RWPE1 (cell line): ENCODE measurements around the gene GSAP.

Source experiments
- CTCF ChIA-PET: fragments of 350-600 bp; sonication (Branson Sonifier 250); formaldehyde crosslinking; extraction: SDS; loops from one replicate; lab custom pipeline; 2021; lab: Yijun Ruan, JAX
- POLR2A ChIA-PET: fragments of 400-600 bp; formaldehyde crosslinking; extraction: SDS; loops from one replicate; lab custom pipeline; 2020; ENCODE audit warnings: antibody characterized with exemption; ENCODE audit not compliant: low non-redundant PET; lab: Yijun Ruan, JAX
- DNase-seq: peaks from one replicate; pipeline ENCODE4 v3.0.0; 2012; ENCODE audit warnings: low spot score
- H3K27ac ChIP-seq: fragments of 450-650 bp; 2 replicates; pipeline ENCODE4 v1.5.1; 2017
- TF ChIP-seq, protein P1 (sequence below): fragments of 450-650 bp; conservative IDR thresholded peaks from 2 replicates; pipeline ENCODE4 v1.5.1; 2017; ENCODE audit warnings: low read depth, mild to moderate bottlenecking

Gene GSAP

DNA sequence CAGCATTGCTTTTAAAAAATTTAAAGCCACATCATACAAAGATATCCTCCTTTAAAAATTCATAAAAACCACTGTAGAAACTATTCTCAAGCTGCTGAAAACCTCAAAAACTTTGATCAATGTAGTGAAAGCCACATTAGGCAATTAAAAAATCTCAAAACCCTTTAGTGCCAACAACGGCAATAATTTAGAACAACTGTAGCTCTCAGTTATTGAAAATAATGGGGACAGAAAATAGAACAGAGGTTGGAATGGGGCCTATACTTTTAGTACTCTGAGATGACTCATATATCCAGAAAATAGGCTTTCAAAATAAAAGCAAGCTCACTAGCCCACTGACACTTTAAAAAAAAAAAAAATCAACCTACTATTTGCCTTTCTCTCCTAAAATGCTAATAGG, 87.5 kb downstream of the GSAP start:
- ChIA-PET POLR2A (no interaction called here), CTCF (no interaction called here)
- no peak for DNase-seq
- TF ChIP-seq, protein P1, sequence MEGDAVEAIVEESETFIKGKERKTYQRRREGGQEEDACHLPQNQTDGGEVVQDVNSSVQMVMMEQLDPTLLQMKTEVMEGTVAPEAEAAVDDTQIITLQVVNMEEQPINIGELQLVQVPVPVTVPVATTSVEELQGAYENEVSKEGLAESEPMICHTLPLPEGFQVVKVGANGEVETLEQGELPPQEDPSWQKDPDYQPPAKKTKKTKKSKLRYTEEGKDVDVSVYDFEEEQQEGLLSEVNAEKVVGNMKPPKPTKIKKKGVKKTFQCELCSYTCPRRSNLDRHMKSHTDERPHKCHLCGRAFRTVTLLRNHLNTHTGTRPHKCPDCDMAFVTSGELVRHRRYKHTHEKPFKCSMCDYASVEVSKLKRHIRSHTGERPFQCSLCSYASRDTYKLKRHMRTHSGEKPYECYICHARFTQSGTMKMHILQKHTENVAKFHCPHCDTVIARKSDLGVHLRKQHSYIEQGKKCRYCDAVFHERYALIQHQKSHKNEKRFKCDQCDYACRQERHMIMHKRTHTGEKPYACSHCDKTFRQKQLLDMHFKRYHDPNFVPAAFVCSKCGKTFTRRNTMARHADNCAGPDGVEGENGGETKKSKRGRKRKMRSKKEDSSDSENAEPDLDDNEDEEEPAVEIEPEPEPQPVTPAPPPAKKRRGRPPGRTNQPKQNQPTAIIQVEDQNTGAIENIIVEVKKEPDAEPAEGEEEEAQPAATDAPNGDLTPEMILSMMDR: no peak
- H3K27ac ChIP-seq: peak overlapping the region; percentile 57; the same call in 1 of the 2 replicates

DNA sequence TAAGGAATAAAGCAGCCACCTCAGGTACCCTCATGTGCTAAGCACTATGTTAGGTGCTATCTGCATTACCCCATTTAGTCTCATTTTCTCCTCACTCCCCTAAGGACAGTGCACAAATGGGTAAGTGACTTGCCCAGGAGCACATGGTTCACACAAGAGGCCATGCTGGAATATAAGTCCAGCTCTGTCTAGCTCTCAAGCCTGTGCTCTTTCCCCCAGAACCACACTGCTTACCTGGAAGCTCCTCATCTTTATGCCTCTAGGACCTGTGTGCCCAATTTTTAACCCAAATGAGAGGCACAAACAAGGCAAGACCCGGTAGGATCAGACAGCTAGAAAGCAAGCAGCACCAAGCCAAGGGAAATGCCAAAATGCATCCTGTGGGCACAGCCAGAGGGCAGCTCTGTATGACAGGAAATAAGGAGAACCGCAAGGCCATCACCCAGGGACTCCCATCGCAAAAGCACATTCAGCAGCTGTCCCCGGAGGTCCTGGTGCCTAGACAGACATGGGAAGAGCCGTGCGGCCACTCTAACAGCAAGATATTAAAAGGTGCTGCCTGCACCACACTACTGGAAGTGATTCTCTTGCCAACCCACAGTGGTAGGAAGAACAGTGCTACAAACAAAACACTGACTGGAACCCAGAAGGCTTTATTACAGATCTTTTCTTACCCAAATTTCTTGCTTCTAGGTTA, 88.1 kb downstream of the GSAP start:
- peak overlapping the region; percentile 57 for H3K27ac ChIP-seq
- POLR2A ChIA-PET: no interaction called here
- TF ChIP-seq, protein P1: no peak
- no peak for DNase-seq
- CTCF ChIA-PET: interaction anchor here (1.1 kb wide), 1 partner anchor 10 kb away, joined by 3 read pairs; no protein-coding TSS in a partner anchor

DNA sequence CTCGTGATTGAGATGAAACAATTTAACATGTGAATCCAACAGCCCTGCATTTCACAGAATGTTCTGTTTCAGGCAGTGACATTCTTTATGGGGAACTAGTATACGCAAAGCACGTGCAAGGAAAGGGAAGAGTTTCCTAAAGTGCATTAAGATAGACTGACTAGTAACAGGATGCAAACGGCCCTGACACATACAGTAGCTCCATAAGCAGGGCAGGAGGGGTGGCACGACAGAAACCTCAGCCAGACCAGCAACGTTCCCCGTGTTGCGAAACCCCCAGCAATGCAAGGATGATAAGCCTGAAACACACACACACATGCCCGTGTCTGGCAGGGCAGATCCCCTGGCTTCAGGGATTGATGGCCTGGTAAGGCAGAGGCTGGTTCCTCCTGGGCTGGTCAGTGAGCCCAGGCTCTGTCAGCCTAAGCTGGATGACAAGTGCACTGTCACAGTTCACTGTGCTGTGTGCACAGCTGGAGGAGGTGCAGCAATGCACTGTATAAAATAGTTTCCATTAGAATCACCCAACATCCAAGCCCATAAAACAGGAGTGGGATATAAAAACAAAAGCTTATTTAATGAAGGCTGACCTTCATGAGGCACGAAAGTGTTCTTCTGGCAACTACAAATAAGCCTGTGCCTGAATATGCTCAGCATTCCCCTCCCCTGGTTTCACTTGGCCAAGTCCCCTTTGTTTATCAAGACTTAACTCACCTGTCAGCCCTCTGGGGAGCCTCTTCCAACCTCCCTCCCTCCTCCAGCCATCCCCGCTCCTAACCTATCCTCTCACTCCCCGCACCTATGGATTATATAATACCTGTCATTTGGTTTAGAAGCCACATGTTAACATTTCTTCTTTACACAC, 88.8 kb downstream of the GSAP start:
- CTCF ChIA-PET: interaction anchor here (1.1 kb wide), 1 partner anchor 9 kb away, joined by 3 read pairs; no protein-coding TSS in a partner anchor

DNA sequence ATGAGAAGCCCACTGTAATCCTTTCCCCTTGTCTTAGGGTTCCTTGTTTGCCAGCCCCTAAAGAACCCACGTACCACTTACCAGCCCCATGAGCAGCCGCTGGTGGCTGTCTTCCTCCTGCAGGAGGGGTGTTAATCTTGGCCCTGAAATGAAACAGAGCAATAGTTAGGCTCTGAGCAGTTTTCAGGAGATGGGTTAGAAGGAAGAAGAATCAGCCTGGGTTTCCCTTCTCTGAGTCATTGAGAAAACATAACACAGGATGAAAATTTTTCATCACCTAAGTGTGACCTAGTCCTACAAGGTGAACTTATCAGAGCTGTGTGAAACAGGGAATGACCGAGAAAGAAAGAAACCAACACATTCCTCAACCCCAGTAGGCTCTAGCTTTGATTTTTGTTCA, 90.0 kb downstream of the GSAP start:
- ChIA-PET POLR2A (no interaction called here), CTCF (no interaction called here)
- TF ChIP-seq, protein P1: no peak
- DNase-seq: no peak
- no peak overlapping the region for H3K27ac ChIP-seq

More for the DNA sequence above, 88.8 kb downstream of the GSAP start:
- POLR2A ChIA-PET: no interaction called here
- TF ChIP-seq, protein P1: no peak
- H3K27ac ChIP-seq: peak overlapping the region; percentile 56
- DNase-seq: peak; percentile 87

- POLR2A ChIA-PET: no interaction called here
- TF ChIP-seq, protein P1: no peak
These were observed 94.8 kb downstream of the GSAP start for GRCh38 chr7:77321300-77321699.

GRCh38 chr7:77320714-77321113, 95.4 kb downstream of the GSAP start:
- DNase-seq: no peak
- TF ChIP-seq, protein P1: no peak
- ChIA-PET CTCF (no interaction called here), POLR2A (no interaction called here)
- H3K27ac ChIP-seq: no peak overlapping the region

More at GRCh38 chr7:77321300-77321699, 94.8 kb downstream of the GSAP start:
- DNase-seq: no peak
- H3K27ac ChIP-seq: no peak overlapping the region
- CTCF ChIA-PET: interaction anchor here (1.2 kb wide), 1 partner anchor 11 kb away, joined by 10 read pairs; no protein-coding TSS in a partner anchor
